T-helper 2 cell treated with Interferon-gamma antibody and Interleukin-4, amounts not matched to agents 100 ng/mL and 5 ng/mL, for 36 hours (primary cell): ENCODE results near the gene RTL5. TPM values are rescaled to one million over a fixed set of nuclear protein-coding genes. Genes with fewer than 3 reads are reported as not detected.

Experiments used
- intact Hi-C: fragments of 100-400 bp; cut with micrococcal nuclease; formaldehyde crosslinking; loops from one replicate; pipeline ENCODE4 v1.15.1; 2023
- total RNA-seq: library from RNA; stranded (reverse); gene quantifications from 2 replicates; pipeline ENCODE4 v1.2.3, GENCODE V29; 2022

The RTL5 gene
- total RNA-seq, 1 donor from 2014 or later: 0.18 TPM

- intact Hi-C loops: no loop called here
Observed at GRCh38 chrX:72110051-72110875, 21.5 kb downstream of the RTL5 start.

GRCh38 chrX:72108666-72109065 is 23.0 kb downstream of the RTL5 start:
- intact Hi-C loops: no loop called here

GRCh38 chrX:72107841-72108595 is 23.7 kb downstream of the RTL5 start:
- intact Hi-C loops: no loop called here

GRCh38 chrX:72107320-72107719 is 24.4 kb downstream of the RTL5 start:
- intact Hi-C loops: no loop called here

GRCh38 chrX:72105436-72105835 is 26.3 kb downstream of the RTL5 start:
- intact Hi-C loops: loop anchor here (1.0 to 2.0 kb wide), 2 partner anchors 75 to 87 kb away; partner anchors contain the start of gene PIN4

GRCh38 chrX:72102760-72103159 is 29.0 kb downstream of the RTL5 start:
- intact Hi-C loops: no loop called here

GRCh38 chrX:72102126-72102525 is 29.6 kb downstream of the RTL5 start:
- intact Hi-C loops: no loop called here

- intact Hi-C loops: loop anchor here (2.0 kb wide), 1 partner anchor 25 kb away; no protein-coding TSS in a partner anchor
Observed at GRCh38 chrX:72101597-72102037, 30.1 kb downstream of the RTL5 start.

GRCh38 chrX:72100824-72101351 is 30.8 kb downstream of the RTL5 start:
- intact Hi-C loops: loop anchor here (2.0 kb wide), 1 partner anchor 26 kb away; no protein-coding TSS in a partner anchor

GRCh38 chrX:72100051-72100755 is 31.5 kb downstream of the RTL5 start:
- intact Hi-C loops: loop anchor here (2.0 kb wide), 1 partner anchor 27 kb away; no protein-coding TSS in a partner anchor

- intact Hi-C loops: no loop called here
Observed at GRCh38 chrX:72097098-72097497, 34.6 kb downstream of the RTL5 start.

- intact Hi-C loops: no loop called here
Observed at GRCh38 chrX:72095370-72095769, 36.3 kb downstream of the RTL5 start.

GRCh38 chrX:72094894-72095293 is 36.8 kb downstream of the RTL5 start:
- intact Hi-C loops: no loop called here

- intact Hi-C loops: no loop called here
Observed at GRCh38 chrX:72089254-72089653, 42.5 kb downstream of the RTL5 start.

- intact Hi-C loops: no loop called here
Observed at GRCh38 chrX:72088761-72089160, 43.0 kb downstream of the RTL5 start.

- intact Hi-C loops: no loop called here
Observed at GRCh38 chrX:72086995-72087394, 44.7 kb downstream of the RTL5 start.

GRCh38 chrX:72084114-72084513 is 47.6 kb downstream of the RTL5 start:
- intact Hi-C loops: no loop called here

GRCh38 chrX:72083291-72083690 is 48.4 kb downstream of the RTL5 start:
- intact Hi-C loops: no loop called here

- intact Hi-C loops: no loop called here
Observed at GRCh38 chrX:72081605-72082320, 50.0 kb downstream of the RTL5 start.

- intact Hi-C loops: no loop called here
Observed at GRCh38 chrX:72080800-72081199, 50.9 kb downstream of the RTL5 start.

- intact Hi-C loops: no loop called here
Observed at GRCh38 chrX:72080150-72080549, 51.6 kb downstream of the RTL5 start.
